ENCODE measurements around the gene RYR1. TPM values are rescaled to one million over a fixed set of nuclear protein-coding genes. Genes with fewer than 3 reads are reported as not detected.
"Not testable (repeated sequence)": the region's sequence is repeated elsewhere in the genome, so short reads cannot be mapped to it uniquely, and the experiment has no call there.

RYR1 gene
- total RNA-seq, 6 experiments from 2014 or later = not detected

DNA sequence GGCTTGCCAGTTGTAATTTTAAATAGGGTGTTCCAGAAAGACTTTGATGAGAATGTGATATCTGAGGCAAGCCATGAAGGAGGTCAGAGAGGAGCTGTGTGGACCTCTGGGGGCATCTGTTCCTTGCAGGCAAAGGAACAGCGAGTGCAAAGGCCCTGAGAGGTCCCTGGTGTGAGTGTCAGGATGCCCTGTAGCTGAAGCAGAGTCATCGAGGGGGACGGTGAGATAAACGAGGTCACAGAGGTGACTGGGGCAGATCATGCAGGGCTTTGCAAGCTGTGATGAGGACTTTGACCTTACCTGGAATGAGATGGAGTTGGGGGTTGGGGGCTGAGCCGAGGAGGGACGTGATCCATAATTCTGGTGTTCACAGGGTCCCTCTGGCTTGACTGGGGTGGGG is 75.0 kb downstream of the RYR1 start:
- H3K4me1 Mint-ChIP-seq (ENCODE audit: low read depth) = no peaks in the 10 kb centered on the region
- no peak overlapping the region for H3K27ac Mint-ChIP-seq
- no peaks in the 10 kb centered on the region for H3K36me3 Mint-ChIP-seq (ENCODE audit: low read depth)
- no peak for DNase-seq
- TF ChIP-seq, protein P1, sequence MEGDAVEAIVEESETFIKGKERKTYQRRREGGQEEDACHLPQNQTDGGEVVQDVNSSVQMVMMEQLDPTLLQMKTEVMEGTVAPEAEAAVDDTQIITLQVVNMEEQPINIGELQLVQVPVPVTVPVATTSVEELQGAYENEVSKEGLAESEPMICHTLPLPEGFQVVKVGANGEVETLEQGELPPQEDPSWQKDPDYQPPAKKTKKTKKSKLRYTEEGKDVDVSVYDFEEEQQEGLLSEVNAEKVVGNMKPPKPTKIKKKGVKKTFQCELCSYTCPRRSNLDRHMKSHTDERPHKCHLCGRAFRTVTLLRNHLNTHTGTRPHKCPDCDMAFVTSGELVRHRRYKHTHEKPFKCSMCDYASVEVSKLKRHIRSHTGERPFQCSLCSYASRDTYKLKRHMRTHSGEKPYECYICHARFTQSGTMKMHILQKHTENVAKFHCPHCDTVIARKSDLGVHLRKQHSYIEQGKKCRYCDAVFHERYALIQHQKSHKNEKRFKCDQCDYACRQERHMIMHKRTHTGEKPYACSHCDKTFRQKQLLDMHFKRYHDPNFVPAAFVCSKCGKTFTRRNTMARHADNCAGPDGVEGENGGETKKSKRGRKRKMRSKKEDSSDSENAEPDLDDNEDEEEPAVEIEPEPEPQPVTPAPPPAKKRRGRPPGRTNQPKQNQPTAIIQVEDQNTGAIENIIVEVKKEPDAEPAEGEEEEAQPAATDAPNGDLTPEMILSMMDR (IDR thresholded peaks at IDR 0.05) = no peak
- H3K9me3 Mint-ChIP-seq = no peaks in the 10 kb centered on the region
- H3K4me3 Mint-ChIP-seq = no peak overlapping the region
- H3K27me3 Mint-ChIP-seq (ENCODE audit: insufficient read depth) = peaks cover 24% of the 10 kb centered on the region

DNA sequence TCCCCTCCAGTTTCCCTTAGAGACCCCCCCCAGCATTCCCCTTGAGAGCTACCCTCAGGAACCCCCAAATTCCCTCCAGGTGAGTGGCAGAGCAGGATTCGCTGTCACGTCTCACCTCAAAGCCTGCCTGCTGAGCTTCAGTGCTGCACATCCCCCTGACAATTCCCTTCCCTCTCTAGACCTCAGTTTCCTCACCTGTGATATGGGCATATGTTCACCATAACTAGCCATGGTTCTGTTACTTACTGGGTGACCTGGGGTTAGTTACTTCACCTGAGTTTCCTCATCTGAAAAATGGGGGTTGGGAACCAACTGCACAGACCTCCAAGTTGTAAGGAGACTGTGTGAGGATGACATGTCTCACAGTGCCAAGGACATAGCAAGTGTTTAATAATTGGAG is 75.5 kb downstream of the RYR1 start:
- no peaks in the 10 kb centered on the region for H3K4me1 Mint-ChIP-seq (ENCODE audit: low read depth)
- H3K36me3 Mint-ChIP-seq (ENCODE audit: low read depth) = no peaks in the 10 kb centered on the region
- H3K27me3 Mint-ChIP-seq (ENCODE audit: insufficient read depth) = peaks cover 24% of the 10 kb centered on the region
- no peak overlapping the region for H3K27ac Mint-ChIP-seq
- DNase-seq = no peak
- H3K4me3 Mint-ChIP-seq = no peak overlapping the region
- TF ChIP-seq, protein P1 (IDR thresholded peaks at IDR 0.05) = no peak
- H3K9me3 Mint-ChIP-seq = no peaks in the 10 kb centered on the region

DNA sequence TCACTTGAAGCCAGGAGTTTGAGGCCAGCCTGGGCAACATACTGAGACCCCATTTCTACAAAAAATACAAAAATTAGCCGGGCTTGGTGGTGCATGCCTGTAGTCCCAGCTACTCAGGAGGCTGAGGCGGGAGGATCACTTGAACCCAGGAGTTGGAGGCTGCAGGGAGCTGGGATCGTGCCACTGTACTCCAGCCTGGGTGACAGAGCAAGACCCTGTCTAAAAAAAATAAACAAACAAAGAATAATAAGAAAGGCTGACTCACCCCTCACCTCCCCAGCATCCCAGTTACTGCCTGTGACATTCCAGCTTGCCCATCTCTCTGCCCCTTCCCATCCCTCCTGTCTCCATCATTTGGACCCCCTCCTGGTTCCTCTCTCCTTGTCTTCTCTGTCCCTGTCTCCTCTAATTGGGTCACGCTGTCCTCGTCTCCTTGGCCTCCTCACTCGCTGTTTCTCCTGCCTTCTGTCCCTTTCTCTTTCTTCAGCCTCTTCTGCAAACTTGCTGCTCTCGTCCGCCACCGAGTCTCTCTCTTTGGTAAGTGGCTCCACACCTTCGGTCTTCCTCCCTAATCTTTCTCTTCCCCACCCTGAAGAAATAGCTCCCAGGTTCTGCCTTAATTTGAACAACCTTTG is 77.7 kb downstream of the RYR1 start:
- Mint-ChIP-seq H3K9me3 (no peaks in the 10 kb centered on the region), H3K4me1 (ENCODE audit: low read depth) (no peaks in the 10 kb centered on the region), H3K27me3 (ENCODE audit: insufficient read depth) (peaks cover 21% of the 10 kb centered on the region), H3K4me3 (no peak overlapping the region), H3K36me3 (ENCODE audit: low read depth) (no peaks in the 10 kb centered on the region), H3K27ac (no peak overlapping the region)
- TF ChIP-seq, protein P1 (IDR thresholded peaks at IDR 0.05) = no peak
- DNase-seq = no peak

DNA sequence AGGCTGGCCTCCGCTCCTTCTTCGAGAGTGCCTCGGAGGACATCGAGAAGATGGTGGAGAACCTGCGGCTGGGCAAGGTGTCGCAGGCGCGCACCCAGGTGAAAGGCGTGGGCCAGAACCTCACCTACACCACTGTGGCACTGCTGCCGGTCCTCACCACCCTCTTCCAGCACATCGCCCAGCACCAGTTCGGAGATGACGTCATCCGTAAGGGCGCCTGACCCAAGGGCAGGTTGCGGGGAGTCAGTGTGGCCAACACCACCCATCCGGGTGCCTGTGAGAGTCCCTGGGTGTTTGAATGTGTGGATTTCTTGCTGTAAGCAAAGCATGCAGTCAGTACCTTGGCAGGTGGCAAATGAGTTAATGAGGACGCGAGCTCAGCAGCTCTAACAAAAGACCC is 78.8 kb downstream of the RYR1 start:
- Mint-ChIP-seq H3K4me1 (ENCODE audit: low read depth) (no peaks in the 10 kb centered on the region), H3K9me3 (no peaks in the 10 kb centered on the region), H3K27me3 (ENCODE audit: insufficient read depth) (peaks cover 24% of the 10 kb centered on the region), H3K36me3 (ENCODE audit: low read depth) (no peaks in the 10 kb centered on the region), H3K4me3 (no peak overlapping the region), H3K27ac (no peak overlapping the region)
- DNase-seq = no peak
- TF ChIP-seq, protein P1 (IDR thresholded peaks at IDR 0.05) = no peak

DNA sequence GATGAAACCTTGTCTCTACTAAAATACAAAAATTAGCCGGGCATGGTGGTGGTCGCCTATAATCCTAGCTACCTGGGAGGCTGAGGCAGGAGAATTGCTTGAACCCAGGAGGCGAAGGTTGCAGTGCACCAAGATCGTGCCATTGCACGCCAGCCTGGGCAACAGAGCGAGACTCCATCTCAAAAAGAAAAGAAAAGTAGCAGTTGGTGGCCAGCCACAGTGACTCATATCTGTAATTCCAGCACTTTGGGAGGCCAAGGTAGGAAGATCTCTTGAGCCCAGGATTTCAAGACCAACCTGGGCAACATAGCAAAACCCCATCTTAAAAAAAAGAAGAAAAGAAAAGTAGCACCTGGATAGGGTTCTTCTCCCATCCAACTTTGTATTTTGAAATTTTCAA is 79.7 kb downstream of the RYR1 start:
- H3K27ac Mint-ChIP-seq; H3K4me1 Mint-ChIP-seq (ENCODE audit: low read depth); DNase-seq; H3K36me3 Mint-ChIP-seq (ENCODE audit: low read depth); H3K9me3 Mint-ChIP-seq; H3K4me3 Mint-ChIP-seq: not testable (repeated sequence)
- peaks cover 24% of the 10 kb centered on the region for H3K27me3 Mint-ChIP-seq (ENCODE audit: insufficient read depth)

- no peak overlapping the region for H3K4me3 Mint-ChIP-seq
- no peak for DNase-seq
These were observed 80.3 kb downstream of the RYR1 start for GRCh38 chr19:38513762-38514167.

More at GRCh38 chr19:38513762-38514167, 80.3 kb downstream of the RYR1 start:
- no peak overlapping the region for H3K27ac Mint-ChIP-seq
- no peaks in the 10 kb centered on the region for H3K9me3 Mint-ChIP-seq
- H3K4me1 Mint-ChIP-seq (ENCODE audit: low read depth) = no peaks in the 10 kb centered on the region
- peaks cover 24% of the 10 kb centered on the region for H3K27me3 Mint-ChIP-seq (ENCODE audit: insufficient read depth)
- no peaks in the 10 kb centered on the region for H3K36me3 Mint-ChIP-seq (ENCODE audit: low read depth)
- TF ChIP-seq, protein P1 (IDR thresholded peaks at IDR 0.05) = no peak

All from HFFc6 (cell line).